Ammon's horn (tissue), 1 donor: ENCODE data around the gene IL15RA.
"Not testable (repeated sequence)": the region's sequence is repeated elsewhere in the genome, so short reads cannot be mapped to it uniquely, and the experiment has no call there.

Experiments used
- DNase-seq: peaks from one replicate; pipeline ENCODE4 v3.0.0-alpha.2; 2016; ENCODE audit warnings: low spot score

IL15RA gene

GRCh38 chr10:5970066-5970465, 7.3 kb downstream of the IL15RA start:
- DNase-seq, result no peak

DNA sequence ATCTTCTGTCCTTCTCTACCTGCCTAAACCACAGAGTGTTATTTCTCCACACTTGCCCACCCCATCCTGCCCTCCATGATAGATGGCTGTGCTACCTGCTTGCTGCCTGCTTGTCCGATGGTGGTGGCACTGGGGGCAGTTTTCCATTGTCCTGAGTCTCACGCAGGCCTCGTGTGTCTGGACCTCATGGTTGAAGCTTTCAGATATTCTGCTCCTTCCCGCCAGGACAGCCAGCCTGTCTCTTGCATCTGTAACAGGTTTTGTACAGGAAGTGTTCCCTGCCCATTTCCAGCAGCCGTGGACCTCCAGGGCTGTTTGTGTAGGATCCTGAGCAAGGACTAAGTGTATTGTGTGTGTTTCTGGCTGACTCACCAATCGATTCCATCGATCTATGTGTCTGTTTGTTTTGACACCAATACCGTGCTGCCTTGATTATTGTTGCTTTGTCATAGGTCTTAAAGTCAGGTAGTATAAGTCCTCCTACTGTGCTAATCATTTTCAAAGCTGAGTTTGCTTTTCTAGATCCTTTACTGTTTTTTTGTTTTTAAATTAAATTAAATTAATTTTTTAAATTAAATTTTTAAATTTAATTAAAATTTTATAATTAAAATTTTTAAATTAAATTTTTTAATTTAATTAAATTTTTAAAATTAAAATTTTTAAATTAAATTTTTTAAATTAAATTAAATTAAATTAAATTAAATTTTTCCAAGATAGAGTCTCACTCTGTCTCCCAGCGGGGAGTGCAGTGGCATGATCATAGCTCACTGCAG, 8.5 kb downstream of the IL15RA start:
- DNase-seq, result no peak

- no peak for DNase-seq
Observed at GRCh38 chr10:5968037-5968680, 9.2 kb downstream of the IL15RA start.

GRCh38 chr10:5965266-5965665, 12.1 kb downstream of the IL15RA start:
- no peak for DNase-seq

- DNase-seq, result no peak
Observed at GRCh38 chr10:5964736-5965135, 12.6 kb downstream of the IL15RA start.

GRCh38 chr10:5963591-5963990, 13.8 kb downstream of the IL15RA start:
- DNase-seq, result no peak

DNA sequence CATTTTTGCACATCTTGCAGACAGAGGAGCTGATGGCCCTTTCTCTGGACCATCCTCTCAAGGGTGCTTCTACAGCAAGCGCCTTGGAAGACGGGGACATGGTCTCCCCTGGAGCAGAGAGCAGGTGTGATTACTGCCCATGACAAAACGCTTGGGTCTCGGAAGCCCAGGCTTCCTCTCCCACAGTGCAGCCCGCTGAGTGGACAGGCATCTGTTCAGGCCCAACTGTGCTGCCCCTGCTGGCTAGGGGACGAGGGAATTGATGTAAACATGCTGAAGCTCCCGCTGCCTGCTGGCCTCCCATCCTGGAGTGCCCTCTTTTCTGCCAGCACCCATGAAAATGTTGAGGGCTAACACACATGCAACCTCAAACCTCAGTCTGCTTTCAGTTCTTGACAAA, 14.3 kb downstream of the IL15RA start:
- DNase-seq, result no peak

- not testable (repeated sequence) for DNase-seq
Observed at GRCh38 chr10:5962358-5962940, 14.9 kb downstream of the IL15RA start.

DNA sequence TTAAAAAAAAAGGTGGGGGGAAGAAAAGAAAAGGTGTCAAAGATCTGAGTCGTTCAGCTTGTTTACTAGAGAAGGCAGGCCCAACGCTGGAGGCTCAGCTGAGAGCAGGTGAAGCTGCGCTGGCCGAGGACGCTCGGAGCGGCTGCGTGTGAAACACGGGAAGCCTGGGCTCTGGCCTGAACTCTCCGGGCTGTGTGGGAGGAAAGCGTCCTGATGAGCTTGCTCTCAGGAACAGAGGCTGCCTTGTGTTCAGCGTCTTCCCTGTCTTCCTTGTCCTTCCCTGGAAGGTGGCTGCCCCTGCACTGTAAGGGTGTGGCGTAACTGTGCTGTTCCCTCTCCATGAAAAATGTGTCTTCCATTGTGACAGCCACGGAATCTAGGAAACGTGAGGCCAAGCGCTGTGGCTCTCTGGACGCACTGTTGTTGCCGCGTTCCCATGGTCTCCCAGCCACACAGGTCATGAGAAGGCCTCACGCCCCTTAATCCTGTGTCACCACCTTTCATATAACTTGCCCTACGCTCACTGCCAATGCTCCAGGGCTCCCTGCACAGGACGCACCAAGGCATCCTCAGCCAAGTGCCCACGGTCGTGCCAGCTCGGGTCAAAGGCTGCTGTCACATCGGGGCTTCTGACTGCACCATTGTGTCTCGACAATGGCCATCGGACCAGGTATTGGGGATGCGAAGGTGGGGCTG, 15.8 kb downstream of the IL15RA start:
- no peak for DNase-seq

DNA sequence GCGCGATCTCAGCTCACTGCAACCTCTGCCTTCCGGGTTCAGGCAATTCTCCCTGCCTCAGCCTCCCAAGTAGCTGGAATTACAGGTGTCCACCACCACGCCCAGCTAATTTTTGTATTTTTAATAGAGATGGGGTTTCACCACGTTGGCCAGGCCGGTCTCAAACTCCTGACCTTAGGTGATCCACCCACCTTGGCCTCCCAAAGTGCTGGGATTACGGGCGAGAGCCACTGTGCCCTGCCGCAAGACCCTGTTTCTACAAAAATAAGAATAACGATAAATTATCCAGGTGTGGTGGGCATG, 16.4 kb downstream of the IL15RA start:
- DNase-seq, result not testable (repeated sequence)

DNA sequence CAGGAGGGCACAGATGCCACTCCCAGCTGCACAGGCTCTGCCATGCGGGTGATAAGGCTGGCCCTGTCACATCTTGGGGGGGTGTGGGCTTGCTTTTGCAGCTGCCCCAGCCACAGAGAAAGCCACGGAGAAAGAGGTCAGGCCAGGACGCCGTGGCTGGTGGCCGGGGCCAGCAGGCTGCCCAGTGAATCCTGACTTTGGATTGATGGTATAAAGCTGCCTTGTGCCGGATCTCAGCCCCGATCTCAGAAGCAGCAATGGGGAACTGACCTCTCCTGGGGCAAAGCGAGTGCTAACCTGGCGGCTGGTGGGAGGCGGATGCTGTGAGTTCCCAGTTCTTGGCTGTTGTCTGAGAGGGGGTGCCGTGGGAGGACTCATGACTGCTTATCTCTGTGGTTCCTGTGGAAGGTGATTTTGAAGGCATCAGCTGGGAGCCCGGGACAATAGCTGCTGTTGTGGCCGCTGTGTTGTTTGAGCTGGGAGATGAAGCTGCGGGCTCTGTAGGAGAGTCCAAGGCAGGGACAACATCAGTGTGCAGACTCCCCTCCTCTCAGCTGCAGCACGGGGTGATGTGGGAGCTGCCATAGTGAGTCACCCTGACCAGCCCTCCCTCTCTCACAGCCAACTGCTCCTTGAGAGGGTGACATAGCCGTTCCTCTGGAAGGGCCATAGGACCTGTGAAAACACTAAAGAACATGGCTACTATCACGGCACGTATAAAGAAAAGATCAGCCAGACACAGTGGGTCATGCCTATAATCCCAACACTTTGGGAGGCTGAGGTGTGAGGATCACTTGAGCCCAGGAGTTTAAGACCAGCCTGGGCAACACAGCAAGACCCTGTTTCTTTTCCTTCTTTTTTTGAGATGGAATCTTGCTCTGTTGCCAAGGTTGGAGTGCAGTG, 17.0 kb downstream of the IL15RA start:
- DNase-seq, result no peak

- no peak for DNase-seq
Observed at GRCh38 chr10:5959581-5960069, 17.7 kb downstream of the IL15RA start.

- no peak for DNase-seq
Observed at GRCh38 chr10:5959142-5959541, 18.2 kb downstream of the IL15RA start.

DNA sequence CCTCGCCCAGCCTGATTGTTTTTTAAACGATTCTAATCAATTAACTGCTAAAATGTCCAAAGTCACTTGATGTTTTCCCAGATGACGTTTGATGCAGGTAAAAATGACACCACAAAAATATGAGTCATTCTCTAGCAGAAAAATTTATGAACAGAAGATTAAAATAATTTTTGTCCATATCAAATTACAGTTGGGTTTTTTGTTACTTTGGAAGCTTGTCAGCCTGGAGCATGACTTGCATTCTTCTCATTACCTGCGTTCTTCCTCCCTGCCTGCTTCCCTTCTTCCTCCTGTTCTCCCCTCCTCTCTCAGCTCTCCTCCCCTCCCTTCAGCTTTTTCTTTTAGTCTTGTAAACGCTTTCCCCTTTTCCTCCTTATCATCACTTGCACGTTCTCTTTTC, 18.7 kb downstream of the IL15RA start:
- DNase-seq, result no peak

DNA sequence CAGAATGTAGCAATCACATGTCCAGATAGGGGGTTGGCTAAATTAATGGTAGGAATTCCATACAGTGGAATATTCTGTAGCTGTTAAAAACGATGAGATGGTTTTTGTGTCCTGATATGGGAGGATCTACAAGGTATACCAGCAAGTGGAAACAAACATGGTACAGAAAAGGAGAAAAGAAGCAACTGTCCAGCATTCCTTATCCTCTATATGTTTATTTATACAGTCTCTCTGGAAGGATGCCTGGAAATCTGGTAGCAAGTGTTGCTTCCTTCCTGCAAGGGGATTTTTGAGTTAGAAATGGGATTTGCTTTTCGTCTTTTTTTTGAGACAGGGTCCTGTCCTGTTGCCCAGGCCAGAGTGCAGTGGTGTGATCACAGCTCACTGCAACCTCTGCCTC, 19.3 kb downstream of the IL15RA start:
- no peak for DNase-seq

GRCh38 chr10:5956146-5956936, 21.0 kb downstream of the IL15RA start:
- no peak for DNase-seq

GRCh38 chr10:5953676-5954075, 23.7 kb downstream of the IL15RA start:
- no peak for DNase-seq

DNA sequence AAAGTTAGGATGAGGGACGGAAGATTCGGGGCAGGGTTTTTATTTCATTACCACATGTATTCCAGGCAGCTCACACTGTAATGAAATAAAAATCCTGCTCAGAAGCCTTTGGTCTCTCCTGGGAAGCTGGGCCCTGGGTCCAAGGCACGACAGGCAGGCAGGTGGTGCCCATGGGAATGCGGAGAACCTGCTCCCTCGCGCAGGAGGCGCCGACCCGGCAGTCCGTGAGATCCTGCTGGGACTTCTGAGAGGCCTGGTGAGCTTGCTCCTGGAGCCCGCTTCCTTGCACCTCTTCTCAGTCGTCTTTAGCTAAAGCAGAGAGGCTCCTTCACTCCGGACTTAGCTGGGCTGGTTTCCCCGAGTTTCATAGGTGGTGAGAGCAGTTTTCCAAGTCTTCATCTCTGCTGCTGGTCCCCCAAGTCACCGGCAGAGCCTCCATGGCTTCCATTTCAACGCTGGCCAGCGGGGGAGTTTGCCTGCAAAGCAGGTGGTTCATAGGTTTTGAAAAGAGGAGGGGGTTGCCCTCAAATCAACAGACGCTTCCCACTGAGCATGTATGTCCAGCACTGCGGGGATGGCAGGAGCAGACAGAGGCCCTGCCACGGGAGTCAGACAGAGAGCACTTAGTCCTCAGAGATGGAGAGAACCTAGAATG, 24.5 kb downstream of the IL15RA start:
- no peak for DNase-seq

- no peak for DNase-seq
Observed at GRCh38 chr10:5951721-5952407, 25.5 kb downstream of the IL15RA start.
